Activated T-helper 2 cell treated with anti-CD3 and anti-CD28 coated beads, Interferon-gamma antibody, Interleukin-2, Interleukin-4, amounts not matched to agents 10 μg/mL and 5 μg/mL and 100 μg/mL, durations not matched to agents 14 hours and 24 hours and 36 hours (primary cell): Measurements from ENCODE around the gene PRLH. TPM values are rescaled to one million over a fixed set of nuclear protein-coding genes. Genes with fewer than 3 reads are reported as not detected.
A peak's percentile ranks its signal among the peaks of the same experiment; 100 is the strongest.

Source experiments
- DNase-seq: peaks from one replicate; pipeline ENCODE4 v3.0.0; 2021; ENCODE audit warnings: low spot score
- H3K27ac Mint-ChIP-seq: one replicate; pipeline ENCODE4 v1.8.0; 2021; ENCODE audit warnings: mixed read lengths
- H3K27me3 Mint-ChIP-seq: one replicate; pipeline ENCODE4 v1.8.0; 2021; ENCODE audit warnings: low read depth, mixed read lengths
- H3K36me3 Mint-ChIP-seq: one replicate; pipeline ENCODE4 v1.8.0; 2021; ENCODE audit warnings: low read depth, mixed read lengths
- H3K4me1 Mint-ChIP-seq: one replicate; pipeline ENCODE4 v1.8.0; 2021; ENCODE audit warnings: low read depth, mixed read lengths
- H3K4me3 Mint-ChIP-seq: one replicate; pipeline ENCODE4 v1.8.0; 2021; ENCODE audit warnings: low read depth, mild to moderate bottlenecking, moderate library complexity, mixed read lengths
- H3K9me3 Mint-ChIP-seq: one replicate; pipeline ENCODE4 v1.8.0; 2021; ENCODE audit warnings: mixed read lengths
- intact Hi-C: fragments of 100-400 bp; cut with micrococcal nuclease; formaldehyde crosslinking; loops from one replicate; pipeline ENCODE4 v1.15.1; 2023
- total RNA-seq: library from RNA; stranded (reverse); gene quantifications from 2 replicates; pipeline ENCODE4 v1.2.3, GENCODE V29; 2022

Gene PRLH
- total RNA-seq, 1 donor from 2014 or later = not detected

DNA sequence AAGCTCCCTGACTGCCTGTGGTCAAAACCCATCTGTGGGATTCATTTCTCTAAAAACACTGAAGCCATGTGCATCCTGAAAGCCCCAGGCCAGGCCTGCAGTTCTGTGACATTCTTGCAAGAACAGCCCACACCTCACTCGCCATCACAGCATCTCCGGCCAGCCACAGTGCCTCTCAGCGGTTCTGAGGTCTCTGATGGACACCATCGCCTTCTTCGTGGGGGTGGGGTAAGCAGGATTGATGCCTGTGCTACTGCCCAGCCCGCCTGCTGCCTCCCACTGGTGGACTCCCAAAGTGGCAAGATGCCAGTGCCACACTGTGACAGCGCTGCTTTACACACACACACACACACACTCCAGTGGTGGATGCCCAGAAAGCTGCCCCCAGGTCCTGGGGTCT, 5.2 kb upstream of the PRLH start:
- Mint-ChIP-seq H3K36me3 (no peaks in the 10 kb centered on the region), H3K9me3 (peaks cover 2% of the 10 kb centered on the region), H3K4me1 (peaks cover 11% of the 10 kb centered on the region), H3K27ac (no peak overlapping the region), H3K27me3 (peaks cover 4% of the 10 kb centered on the region), H3K4me3 (no peak overlapping the region)
- no peak for DNase-seq
- intact Hi-C loops = no loop called here

DNA sequence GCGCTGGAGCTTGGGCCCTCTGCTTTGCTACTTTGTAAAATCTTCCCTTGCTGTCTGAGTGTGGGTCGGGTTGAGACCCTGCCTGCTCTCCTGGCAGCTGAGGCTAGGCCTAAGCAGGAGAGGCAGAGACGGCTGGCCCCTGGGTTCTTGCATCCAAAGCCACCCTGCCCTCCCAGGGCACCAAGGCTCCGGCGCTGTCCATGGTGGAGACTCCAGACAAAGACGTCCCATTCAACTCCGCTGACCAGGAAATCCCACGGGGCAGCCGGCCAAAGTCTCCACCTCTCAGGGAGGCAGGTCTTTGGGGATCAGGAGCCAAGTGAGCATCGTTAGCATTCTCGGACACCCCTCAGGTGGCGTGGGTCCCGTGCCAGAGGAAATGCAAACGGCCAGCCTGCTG, 2.6 kb upstream of the PRLH start:
- Mint-ChIP-seq H3K9me3 (no peaks in the 10 kb centered on the region), H3K4me1 (no peaks in the 10 kb centered on the region), H3K27ac (no peak overlapping the region), H3K27me3 (peaks cover 2% of the 10 kb centered on the region), H3K36me3 (no peaks in the 10 kb centered on the region), H3K4me3 (no peak overlapping the region)
- intact Hi-C loops = no loop called here
- no peak for DNase-seq

DNA sequence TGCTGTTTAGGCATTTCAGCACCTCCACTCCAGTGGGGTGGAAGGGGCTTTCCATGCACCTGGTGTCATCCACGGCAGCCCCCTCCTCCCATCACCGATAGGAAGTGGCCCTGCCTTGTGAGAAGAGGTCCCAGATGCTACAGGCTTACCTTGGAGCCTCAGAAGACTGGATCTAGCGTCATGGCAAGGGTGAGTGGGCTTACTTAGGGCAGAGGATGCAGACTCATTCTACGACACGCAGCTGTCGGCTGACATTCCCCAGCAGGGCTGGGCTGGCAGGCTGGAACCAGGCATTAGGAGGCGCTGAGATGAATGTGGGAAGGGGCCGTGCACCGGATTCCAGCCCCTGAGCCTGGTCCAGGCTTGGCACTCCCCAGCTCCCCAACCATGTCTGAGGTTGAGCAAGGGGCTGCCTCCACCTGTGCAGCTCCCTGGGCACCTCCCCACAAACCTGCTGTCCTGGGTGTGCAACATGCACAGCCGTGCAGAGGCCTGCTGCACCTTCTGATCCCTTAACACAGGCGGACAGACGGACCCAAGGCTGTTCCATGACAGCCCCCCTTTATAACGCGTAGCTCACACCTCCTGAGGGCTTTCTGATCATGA, 1.7 kb upstream of the PRLH start:
- Mint-ChIP-seq H3K4me3 (no peak overlapping the region), H3K36me3 (no peaks in the 10 kb centered on the region), H3K4me1 (no peaks in the 10 kb centered on the region), H3K9me3 (no peaks in the 10 kb centered on the region), H3K27me3 (peaks cover 2% of the 10 kb centered on the region), H3K27ac (no peak overlapping the region)
- DNase-seq = no peak
- intact Hi-C loops = no loop called here

DNA sequence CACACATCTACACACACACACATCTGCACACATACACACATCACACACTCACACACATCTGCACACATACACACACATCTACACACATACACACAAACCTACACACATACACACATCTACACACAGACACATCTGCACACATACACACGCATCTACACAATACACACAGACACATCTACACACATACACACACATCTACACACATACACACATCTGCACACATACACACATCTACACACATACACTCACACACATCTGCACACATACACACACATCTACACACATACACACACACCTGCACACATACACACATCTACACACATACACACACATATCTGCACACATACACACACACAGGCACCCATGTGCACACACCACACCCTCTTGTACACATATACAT, 400 bp upstream of the PRLH start:
- no peaks in the 10 kb centered on the region for H3K9me3 Mint-ChIP-seq
- H3K36me3 Mint-ChIP-seq = no peaks in the 10 kb centered on the region
- H3K4me1 Mint-ChIP-seq = no peaks in the 10 kb centered on the region
- no peak for DNase-seq
- H3K27ac Mint-ChIP-seq = no peak overlapping the region
- intact Hi-C loops = no loop called here
- no peak overlapping the region for H3K4me3 Mint-ChIP-seq
- peaks cover 3% of the 10 kb centered on the region for H3K27me3 Mint-ChIP-seq

DNA sequence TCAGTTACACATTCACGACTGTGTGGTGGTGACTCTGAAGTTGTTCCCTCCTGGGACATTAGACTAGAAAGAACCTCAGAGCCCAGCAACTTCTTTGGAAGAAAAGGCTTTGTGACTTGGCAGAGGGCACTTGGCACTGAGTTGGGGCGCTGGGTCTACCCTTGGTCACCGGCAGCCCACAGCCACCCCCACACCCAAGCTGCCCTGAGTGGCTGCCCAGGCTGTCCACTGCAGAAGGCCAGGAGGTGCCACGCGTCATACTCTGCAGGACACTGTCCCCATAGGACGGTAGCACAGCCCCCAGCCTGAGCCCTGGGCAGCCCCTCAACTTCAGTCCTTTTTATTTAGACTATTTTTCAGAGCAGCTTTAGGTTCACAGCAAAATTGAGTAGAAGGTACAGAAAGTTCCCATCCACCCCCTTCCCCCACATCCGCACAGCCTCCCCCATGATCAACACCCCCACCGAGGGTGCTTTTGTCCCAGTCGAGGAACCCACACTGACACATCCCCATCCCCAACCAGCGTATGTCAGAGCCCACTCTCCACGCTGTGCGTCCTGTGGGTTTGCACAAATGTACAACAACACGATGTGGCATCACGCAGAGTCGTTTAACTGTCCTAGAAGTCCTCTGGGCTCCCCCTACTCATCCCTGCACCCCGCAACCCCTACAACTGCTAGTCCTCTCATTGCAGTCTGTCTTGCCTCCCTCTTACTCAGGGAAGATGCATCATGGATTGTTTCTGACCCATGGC, 1.1 kb downstream of the PRLH start:
- H3K4me1 Mint-ChIP-seq = no peaks in the 10 kb centered on the region
- intact Hi-C loops = no loop called here
- H3K4me3 Mint-ChIP-seq = no peak overlapping the region
- H3K27ac Mint-ChIP-seq = no peak overlapping the region
- no peak for DNase-seq
- H3K27me3 Mint-ChIP-seq = peaks cover 1% of the 10 kb centered on the region
- no peaks in the 10 kb centered on the region for H3K9me3 Mint-ChIP-seq
- no peaks in the 10 kb centered on the region for H3K36me3 Mint-ChIP-seq

DNA sequence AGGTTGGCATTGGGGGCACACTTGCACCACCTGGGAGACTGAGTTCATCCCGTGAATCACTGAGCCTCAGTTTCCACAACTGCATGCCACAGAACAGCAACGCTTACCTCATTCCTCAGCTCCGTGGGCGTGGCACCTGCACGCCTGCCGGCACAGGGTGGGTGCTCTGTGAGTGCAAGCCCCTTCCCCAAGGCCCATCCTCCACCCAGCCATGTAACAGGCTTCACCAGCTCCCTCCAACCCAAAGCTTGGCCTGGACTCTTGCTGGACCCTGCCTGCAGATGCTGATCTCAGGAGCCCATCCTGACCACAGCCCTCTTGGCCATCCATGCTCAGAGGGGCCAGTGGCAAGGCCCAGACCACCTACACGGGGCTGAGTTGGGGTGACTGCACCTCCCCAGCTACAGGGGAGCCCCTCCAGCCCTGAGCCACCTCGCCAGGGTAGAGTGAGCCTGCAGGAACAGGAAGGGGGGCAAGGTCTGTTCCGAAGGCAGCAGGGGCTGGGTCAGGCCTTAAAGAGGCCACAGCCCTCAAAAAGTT, 1.8 kb downstream of the PRLH start:
- Mint-ChIP-seq H3K27me3 (peaks cover 1% of the 10 kb centered on the region), H3K4me1 (no peaks in the 10 kb centered on the region), H3K27ac (no peak overlapping the region), H3K4me3 (no peak overlapping the region), H3K9me3 (no peaks in the 10 kb centered on the region), H3K36me3 (no peaks in the 10 kb centered on the region)
- intact Hi-C loops = no loop called here
- no peak for DNase-seq

DNA sequence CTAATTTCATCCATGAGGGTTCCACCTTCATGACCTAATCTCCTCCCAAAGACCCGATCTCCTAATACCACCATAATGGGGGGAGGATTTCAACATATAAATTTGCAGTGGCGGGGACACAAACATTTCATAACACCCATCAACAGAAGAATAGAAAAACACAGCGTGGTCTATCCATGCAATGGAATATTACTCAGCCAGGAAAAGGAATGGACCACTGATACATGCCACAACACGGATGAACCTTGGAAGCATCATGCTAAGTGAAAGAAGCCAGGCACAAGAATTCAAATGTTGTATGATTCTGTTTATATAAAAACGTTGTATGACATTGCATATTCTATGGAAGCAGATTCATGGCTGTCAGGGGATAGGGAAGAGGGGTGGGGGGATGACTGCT, 2.7 kb downstream of the PRLH start:
- H3K36me3 Mint-ChIP-seq = no peaks in the 10 kb centered on the region
- intact Hi-C loops = no loop called here
- H3K27ac Mint-ChIP-seq = no peak overlapping the region
- H3K4me1 Mint-ChIP-seq = no peaks in the 10 kb centered on the region
- no peak for DNase-seq
- H3K27me3 Mint-ChIP-seq = peaks cover 1% of the 10 kb centered on the region
- H3K9me3 Mint-ChIP-seq = no peaks in the 10 kb centered on the region
- no peak overlapping the region for H3K4me3 Mint-ChIP-seq

DNA sequence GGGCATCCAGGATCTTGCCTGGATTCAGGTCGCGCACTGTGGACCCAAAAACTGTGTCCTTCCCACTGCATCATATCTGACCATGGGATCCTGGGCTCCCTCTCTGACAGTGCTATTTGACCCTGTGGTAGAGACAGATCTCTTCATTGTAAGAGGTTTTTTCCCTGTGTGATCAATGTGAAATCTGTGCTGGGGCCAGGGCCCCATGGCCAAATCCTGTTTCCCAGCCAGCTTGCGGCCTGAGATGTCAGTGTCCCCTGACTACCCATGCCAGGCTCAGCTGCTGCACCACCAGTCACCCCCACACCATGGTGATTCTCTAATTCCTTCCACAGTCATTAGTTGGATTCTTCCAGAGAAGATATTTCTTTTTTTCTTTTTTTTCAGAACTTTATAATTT, 3.5 kb downstream of the PRLH start:
- no peak for DNase-seq
- intact Hi-C loops = no loop called here
- H3K36me3 Mint-ChIP-seq = no peaks in the 10 kb centered on the region
- no peaks in the 10 kb centered on the region for H3K9me3 Mint-ChIP-seq
- H3K4me3 Mint-ChIP-seq = no peak overlapping the region
- H3K27me3 Mint-ChIP-seq = peaks cover 1% of the 10 kb centered on the region
- no peak overlapping the region for H3K27ac Mint-ChIP-seq
- no peaks in the 10 kb centered on the region for H3K4me1 Mint-ChIP-seq

DNA sequence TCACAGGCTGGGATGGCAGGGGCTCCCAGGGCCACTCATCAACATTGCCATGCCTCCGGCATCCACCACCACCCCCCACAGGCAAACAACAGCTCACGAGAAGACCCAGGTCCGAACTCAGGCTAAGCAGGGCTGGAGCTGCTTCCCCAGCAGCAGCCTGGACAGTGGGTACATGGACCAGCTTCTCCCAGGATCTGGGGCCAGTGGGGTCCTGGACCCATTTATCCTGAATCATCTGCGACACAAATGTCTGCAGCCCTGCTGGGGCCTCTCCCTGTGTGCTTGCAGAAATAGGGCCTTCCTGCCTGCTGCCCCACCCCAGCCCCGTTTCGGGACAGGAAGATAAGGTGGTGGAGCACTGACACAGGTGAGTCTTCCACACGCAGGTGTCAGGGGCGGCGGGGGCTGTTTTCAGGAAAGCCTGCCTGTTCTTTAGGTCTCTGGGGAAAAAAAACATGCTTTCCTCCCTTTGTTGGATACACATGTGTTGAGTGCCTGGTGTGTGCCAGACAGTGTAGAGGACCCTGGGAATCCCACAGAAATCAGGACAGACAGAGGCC, 4.5 kb downstream of the PRLH start:
- Mint-ChIP-seq H3K36me3 (no peaks in the 10 kb centered on the region), H3K27me3 (peaks cover 1% of the 10 kb centered on the region), H3K4me1 (no peaks in the 10 kb centered on the region), H3K4me3 (no peak overlapping the region), H3K27ac (no peak overlapping the region), H3K9me3 (no peaks in the 10 kb centered on the region)
- intact Hi-C loops = no loop called here
- DNase-seq = no peak

DNA sequence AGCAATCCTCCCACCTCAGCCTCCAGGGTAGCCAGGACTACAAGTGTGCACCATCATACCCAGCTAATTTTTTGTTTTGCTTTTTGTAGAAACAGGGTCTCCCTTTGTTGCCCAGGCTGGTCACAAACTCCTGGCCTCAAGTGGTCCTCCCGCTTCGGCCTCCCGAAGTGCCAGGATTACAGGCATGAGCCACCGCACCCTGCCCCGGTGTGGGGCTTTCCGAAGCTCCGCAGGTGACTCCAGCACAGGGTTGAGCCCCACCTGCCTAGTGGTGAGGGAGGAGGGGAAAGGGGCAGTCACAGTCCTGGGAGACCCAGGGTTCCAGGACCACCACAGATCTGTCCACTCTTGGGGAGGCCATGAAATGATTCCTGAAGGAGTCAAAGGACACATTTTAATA, 5.2 kb downstream of the PRLH start:
- H3K27me3 Mint-ChIP-seq = peaks cover 1% of the 10 kb centered on the region
- no peaks in the 10 kb centered on the region for H3K36me3 Mint-ChIP-seq
- DNase-seq = no peak
- H3K27ac Mint-ChIP-seq = no peak overlapping the region
- H3K4me3 Mint-ChIP-seq = no peak overlapping the region
- no peaks in the 10 kb centered on the region for H3K9me3 Mint-ChIP-seq
- intact Hi-C loops = no loop called here
- no peaks in the 10 kb centered on the region for H3K4me1 Mint-ChIP-seq

DNA sequence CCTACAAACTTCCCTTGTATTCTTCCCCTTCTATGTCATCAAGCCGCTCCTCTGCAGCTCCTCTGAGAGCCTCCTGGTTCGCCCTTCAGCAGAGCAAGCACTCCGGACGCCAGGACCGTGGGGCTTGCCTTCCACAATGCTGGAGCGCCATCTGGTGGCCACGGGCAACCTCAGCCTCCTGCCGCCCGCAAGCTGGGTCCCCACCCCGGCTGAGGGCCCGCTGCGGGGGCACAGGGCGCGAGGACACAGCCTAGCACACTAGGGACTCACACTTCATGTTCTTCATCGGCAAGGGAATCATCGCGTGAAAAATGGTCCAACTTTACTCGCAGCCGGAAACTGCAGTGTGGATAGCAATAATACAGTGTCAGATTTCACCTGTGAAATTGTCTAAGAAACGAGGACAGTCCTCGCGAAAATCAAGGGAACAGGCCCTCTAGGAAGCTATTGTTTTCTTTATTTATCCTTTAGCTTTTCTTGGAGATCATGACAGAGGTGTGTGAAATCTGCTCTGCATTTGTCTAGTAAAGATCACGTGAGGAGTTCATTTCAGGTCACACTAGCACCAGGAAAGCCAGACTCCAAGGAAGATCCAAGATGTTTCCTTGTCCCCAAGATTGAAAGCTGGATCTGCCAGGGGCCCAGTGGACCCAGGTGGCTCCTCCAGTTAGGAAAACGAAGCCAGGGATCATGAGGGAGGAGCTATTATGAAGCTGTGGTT, 5.8 kb downstream of the PRLH start:
- peak; percentile 68 for DNase-seq
- H3K27me3 Mint-ChIP-seq = peaks cover 1% of the 10 kb centered on the region
- H3K27ac Mint-ChIP-seq = no peak overlapping the region
- intact Hi-C loops = loop anchor here (1.0 to 2.0 kb wide), 4 partner anchors 60 to 450 kb away; no protein-coding TSS in a partner anchor
- no peaks in the 10 kb centered on the region for H3K9me3 Mint-ChIP-seq
- no peaks in the 10 kb centered on the region for H3K36me3 Mint-ChIP-seq
- H3K4me3 Mint-ChIP-seq = no peak overlapping the region
- no peaks in the 10 kb centered on the region for H3K4me1 Mint-ChIP-seq

DNA sequence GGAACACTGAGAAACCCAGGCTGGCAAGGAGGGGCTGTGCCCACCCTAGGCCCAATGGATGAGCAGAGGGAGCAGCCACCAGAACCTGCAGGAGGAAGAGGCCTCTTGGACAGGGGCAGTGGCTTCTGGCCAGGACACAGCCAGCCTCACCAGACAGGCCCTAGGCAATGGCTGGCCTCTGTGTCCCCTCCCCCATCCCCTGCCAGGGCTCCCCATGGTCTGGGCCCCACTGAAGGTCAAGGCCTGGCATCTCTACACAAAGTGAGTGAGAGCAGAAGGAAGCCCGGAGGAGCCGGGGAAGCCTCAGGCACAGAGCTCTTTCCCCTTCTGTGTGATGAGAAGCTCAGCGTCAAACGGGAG, 6.3 kb downstream of the PRLH start:
- H3K27me3 Mint-ChIP-seq = peaks cover 1% of the 10 kb centered on the region
- no peak for DNase-seq
- no peak overlapping the region for H3K27ac Mint-ChIP-seq
- H3K9me3 Mint-ChIP-seq = no peaks in the 10 kb centered on the region
- no peaks in the 10 kb centered on the region for H3K4me1 Mint-ChIP-seq
- no peaks in the 10 kb centered on the region for H3K36me3 Mint-ChIP-seq
- intact Hi-C loops = loop anchor here (1.0 to 2.0 kb wide), 4 partner anchors 60 to 450 kb away; no protein-coding TSS in a partner anchor
- no peak overlapping the region for H3K4me3 Mint-ChIP-seq
